HG03565 (cell line): ENCODE results near the gene DMD.
"Not testable (repeated sequence)": the region's sequence is repeated elsewhere in the genome, so short reads cannot be mapped to it uniquely, and the experiment has no call there.

Experiments used
- ATAC-seq: cut with Tn5 transposase; IDR thresholded peaks from one replicate; pipeline ENCODE4 v1.9.1; 2021; ENCODE audit warnings: mild to moderate bottlenecking, moderate library complexity; ENCODE audit not compliant: unreplicated experiment

Gene DMD

DNA sequence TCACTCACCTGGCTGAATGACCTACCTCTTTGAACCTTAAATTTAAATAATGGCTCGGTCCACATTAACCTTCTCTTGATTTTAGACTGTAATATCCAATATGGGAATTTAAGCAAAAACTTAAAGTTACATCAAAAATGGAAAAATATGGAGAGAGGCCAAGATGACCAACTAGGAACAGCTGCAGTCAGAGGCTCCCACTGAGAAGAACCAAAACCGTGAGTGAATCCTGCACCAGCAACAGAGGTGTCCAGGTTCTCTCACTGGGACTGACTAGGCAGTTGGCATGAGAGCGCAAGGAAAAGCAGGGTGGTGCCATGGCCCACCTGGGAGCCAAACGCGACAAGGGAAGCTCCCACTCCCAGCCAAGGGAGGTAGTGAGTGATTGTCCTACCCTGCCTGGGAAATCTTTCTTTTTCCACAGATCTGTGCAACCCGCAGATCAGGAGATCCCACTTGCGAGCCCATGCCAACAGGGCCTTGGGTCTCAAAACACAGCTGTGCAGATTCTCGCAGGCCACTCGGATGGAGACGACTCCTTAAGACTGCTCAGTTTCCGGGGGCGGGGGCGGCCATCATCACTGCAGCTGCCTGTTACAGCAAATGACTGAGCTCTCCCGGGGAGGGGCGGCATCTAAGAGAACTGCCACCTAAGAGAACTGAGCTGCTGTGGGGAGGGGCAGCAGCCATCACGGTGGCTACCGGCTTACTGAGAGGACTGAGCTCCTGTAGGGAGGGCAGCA, 343.4 kb downstream of the DMD start:
- no peak for ATAC-seq

DNA sequence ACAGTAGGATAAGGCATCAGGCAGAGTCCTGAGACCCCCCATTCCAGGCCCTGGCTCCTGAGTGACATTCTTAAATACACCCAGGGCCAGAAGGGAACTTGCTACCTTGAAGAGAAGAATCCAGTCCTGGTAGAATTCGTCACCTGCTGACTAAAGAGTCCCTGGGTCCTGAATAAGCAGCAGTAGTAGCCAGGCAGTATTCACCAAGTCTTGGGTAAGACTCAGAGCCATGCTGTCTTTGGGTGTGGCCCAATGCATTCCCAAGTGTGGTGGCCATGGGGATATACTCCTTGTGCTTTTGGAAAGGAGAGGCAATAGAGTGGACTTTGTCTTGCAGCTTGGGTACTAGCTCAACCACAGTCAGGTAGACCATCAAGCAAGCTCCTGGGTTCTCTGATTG, 359.1 kb downstream of the DMD start:
- ATAC-seq = no peak

DNA sequence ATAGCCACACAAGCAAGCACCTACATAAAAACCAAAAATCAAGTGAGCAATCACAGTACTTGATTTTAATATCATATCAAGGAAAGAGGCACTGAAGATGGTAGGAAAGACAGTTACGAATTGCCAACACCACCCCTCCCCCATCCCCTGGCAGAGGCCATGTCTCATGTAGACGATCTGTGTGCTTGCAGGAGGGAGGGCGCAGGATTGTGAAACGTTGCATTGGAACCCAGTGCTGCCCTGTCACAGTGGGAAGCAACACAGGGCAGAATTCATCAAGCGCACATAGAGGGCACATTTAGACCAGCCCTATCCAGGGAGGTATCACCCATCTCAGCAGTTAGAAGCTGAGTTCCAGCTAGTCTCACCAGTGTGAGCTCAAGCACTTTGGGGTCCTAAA, 359.8 kb downstream of the DMD start:
- no peak for ATAC-seq

DNA sequence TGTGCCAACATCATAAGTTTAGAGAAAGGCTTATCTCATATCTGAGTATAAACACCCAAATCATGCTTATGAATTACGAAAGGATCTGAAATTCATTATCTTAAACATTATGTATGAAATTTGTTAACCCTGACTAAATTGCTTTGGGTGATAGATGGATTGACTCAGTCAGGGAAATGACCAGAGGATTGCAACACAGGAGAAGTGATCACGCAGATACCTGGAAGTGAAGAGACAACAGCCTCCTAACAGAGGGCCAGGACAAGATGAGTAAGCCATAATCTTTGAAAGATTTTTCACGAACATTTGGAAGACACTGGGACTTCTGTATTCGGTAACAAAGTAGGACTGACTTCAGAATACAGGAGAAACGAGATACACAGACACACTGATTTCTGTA, 363.4 kb downstream of the DMD start:
- ATAC-seq = no peak

DNA sequence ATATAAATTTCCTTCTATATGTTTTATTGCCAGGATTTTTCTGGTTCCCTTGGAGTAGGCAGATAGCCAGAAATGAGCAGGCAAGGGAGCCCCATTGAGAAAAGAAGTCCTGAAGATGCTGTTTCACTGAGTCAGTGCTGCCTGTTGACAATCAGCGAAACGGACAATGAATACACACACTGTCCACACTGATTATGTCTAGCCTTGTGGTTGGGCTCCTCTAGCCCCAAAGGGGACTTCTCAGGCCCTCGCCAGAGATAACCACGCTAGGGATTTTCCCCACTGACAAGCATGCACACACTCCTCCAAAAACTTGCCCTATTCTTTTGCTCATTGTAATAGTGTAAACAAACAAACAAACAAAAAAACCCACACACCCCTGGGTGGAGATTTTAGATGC, 369.3 kb downstream of the DMD start:
- ATAC-seq = no peak

DNA sequence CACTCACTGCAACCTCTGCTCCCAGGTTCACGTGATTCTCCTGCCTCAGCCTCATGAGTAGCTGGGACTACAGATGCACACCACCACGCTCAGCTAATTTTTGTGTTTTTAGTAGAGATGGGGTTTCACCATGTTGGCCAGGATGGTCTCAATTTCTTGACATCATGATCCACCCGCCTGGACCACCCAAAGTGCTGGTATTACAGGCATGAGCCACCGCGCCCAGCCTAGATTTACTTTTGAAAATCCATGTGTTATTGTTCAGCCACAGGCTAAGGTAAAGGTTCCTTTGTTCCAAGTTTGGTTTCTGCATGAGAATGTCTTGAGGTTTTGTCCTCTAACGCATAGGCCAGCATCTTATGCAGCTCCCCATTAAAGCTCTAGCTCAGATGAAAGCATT, 371.6 kb downstream of the DMD start:
- no peak for ATAC-seq

DNA sequence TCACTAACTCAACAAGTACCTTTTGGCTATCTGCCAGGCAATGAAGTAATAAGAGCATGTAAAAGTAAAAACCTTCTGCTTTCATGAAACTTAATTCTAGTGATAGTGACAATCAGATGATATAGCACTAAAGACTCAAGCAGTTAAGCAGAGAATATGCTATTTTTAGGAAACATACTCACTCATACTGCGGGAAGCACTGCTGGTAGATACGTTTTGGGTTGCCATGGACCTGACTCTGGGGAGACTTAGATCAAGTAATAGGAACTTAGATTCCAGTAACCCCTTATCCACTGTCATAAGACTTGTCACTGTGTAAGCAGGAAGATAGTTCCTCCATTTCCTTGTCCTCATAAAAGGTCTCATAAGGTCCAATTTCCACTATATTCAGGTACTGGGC, 386.3 kb downstream of the DMD start:
- ATAC-seq = no peak

DNA sequence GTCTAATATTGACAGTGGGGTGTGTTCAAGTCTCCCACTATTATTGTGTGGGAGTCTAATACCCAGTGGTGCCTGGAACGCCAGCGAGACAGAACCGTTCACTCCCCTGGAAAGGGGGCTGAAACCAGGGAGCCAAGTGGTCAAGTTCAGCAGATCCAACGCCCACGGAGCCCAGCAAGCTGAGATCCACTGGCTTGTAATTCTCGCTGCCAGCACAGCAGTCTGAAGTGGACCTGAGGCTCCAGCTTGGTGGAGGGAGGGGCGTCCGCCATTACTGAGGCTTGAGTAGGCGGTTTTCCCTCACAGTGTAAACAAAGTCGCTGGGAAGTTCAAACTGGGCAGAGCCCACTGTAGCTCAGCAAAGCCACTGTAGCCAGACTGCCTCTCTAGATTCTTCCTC, 407.3 kb downstream of the DMD start:
- ATAC-seq = no peak

DNA sequence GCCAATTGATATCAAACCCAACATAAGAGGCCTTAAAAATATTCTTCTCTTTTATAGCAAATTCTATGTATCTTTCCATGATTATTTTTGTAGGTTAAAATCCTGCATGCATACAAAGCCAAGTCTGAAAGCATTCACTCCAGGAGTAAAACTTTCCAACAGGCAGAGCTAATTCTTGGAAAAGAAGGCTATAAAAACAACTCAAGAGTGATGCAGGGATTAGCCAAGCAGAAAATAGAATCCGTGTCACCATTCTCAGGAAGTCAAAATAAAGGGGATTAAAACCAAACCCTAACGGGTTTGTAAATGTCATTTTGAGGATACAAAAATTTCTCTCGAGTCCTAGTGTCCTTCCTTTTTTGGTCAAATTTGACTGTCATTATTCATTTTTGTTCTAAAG, 412.4 kb downstream of the DMD start:
- ATAC-seq = no peak

DNA sequence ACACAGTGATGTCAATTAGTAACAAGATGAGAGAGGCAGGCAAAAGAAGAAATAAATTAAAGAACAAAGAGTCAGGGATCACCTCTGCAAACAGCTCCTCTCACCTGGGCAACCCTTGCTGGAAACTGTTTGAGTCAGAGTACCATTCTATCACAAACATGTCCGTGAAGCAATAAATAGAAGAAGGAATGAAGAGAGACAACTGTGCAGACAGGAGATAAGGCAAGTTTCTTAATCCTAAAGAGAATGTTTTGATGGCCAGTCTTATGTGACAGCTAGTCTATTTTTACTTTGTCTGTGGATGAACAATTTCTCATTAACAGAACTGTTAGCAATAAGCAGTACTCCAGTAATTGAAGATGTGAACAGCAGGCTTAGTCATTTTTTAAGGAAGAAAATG, 422.4 kb downstream of the DMD start:
- ATAC-seq = no peak

DNA sequence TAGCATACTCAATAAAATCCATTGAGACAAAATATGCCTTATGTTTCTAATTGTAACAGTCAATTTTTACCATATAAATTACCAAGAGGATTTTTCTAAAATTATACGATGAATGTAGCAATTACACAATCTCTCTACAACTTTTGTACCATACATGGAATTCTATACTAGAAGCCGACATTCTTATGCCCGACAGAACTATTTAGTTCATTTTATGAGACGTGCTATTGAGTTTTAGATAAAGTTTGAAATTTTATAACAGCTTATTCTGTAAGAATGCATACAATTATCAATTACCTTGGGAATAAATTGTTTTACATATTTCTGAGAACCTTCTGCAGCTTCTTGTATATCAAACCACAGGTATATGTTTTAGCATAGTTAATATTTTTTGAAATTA, 431.2 kb downstream of the DMD start:
- no peak for ATAC-seq

DNA sequence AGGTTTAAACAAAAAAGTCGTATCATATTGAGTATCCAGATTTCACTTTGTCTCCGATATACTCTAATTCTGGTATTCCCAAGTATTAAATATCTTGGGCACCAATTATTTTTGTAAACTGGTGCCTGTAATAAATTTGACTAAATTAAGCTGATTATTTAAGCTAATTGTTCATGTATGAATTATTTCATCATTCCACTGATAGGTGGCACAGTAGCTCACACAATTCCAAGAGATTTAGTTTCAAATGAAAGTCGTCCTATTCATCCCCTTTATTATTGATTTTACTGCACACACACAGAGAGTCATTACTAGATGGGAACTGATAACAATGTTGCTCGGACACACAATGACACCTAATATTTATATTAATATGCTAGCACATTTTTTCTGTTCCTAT, 432.4 kb downstream of the DMD start:
- no peak for ATAC-seq

DNA sequence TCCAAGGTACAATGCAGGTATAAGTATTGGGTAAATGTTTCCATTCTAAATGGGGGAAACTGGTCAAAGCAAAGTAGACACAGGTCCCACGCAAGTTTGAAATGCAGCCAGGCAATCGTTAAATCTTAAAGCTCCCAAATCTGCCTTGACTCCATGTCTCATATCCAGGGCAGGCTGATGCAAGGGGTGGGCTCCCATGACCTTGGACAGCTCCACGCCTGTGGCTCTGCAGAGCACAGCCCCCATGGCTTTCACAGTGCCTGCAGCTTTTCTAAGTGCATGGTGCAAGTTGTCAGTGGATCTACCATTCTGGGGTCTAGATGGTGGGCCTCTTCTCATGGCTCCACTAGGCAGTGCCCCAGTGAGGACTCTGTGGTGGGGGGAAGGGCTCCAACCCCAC, 436.4 kb downstream of the DMD start:
- no peak for ATAC-seq

DNA sequence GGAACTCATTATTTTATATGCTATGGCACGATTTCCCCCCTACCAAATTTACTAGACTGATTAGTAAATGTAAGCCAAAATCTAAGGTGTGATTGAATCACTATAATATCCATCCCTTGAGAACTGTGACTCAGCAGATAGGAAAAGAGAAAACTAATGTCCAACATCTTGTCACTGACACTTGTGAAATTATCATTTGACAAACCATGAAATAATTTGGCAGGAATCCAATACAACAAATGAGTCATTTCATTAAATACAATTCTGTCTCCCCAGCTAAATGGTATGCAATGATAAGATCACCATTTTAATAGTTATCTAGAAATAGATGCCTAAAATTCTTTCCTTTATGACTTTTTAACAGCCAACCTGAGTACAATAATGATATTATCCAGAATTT, 462.3 kb downstream of the DMD start:
- ATAC-seq = no peak

DNA sequence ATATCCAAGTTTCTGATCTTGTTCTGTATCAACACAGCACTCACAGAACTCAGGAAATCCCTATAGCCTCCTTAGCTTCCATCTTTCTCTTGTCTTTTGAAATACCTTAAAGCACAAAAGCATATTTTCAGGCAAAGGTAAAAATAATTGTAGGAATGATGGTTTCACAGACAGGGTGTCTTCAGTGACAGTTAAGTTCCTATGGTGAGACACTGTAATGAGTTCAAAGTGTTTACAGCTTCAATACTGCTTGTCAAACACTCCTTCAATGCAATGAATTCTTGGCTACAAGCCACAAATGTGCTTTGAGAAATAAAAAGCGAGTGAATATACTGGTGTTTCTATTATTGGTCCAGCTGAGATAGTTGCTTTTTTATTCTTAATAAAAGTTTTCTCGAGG, 466.0 kb downstream of the DMD start:
- ATAC-seq = no peak

DNA sequence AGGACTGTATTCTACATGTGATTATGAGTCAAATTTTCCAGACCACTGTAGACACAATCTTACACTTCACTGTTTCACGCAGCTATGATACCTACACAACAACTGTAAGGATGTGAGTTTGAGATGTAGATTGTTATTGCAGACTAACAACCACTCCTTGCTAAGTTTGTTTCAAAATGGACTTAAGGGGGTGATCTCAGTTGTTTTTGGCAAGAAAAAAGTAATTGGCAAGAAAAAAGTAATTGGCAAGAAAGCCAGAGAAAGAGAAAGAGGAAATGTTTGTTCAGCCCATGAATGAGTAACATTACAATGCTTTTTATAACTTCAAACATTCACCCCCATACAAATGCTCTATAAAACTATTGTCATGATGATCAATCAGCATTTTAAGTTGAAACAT, 466.4 kb downstream of the DMD start:
- ATAC-seq = no peak

DNA sequence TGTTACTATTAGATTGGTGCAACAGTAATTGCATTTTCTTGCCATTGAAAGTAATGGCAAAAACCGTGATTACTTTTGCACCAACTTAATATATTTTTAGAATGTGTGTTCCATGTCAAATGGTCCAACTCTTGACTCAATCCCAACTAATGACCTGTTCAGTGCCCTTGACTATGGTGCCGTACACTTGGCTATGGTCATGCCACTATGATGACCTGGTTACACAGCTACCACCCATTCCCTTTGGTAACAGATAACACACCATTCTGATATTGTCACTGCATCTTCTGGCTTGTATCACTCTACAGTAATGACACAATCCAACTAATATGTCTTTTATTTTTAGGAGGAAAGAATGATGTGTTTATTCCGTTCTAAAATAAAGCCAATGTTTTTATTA, 469.4 kb downstream of the DMD start:
- no peak for ATAC-seq

DNA sequence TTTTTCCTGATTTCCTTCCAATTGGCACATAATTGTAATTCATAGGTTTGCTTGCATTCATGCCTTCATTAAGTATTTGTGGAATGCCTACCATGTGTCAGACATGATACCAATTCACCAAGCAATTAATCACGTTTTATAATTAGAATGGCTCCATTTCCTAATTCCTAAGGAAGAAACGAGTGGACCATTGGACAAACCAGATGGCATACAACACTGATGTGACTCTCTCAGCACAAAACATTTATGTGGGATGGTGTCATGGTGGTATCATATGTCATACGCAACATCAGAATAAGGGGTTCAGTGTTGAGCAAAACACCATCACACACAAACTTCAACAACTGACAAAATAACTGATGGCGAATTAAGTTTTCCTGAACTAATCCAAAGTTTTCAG, 502.8 kb downstream of the DMD start:
- no peak for ATAC-seq

DNA sequence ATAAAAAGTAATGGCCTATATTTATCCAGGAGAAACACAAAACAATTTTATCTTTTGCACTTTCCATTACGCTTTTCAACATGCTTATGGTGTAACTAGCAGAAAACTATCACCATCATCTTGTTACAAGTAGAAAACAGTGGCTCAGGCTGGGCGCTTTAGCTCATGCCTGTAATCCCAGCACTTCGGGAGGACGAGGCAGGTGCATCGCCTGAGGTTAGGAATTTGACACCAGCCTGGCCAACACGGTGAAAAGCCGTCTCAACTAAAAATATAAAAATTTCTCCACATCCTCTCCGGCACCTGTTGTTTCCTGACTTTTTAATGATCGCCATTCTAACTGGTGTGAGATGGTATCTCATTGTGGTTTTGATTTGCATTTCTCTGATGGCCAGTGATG, 506.0 kb downstream of the DMD start:
- not testable (repeated sequence) for ATAC-seq

DNA sequence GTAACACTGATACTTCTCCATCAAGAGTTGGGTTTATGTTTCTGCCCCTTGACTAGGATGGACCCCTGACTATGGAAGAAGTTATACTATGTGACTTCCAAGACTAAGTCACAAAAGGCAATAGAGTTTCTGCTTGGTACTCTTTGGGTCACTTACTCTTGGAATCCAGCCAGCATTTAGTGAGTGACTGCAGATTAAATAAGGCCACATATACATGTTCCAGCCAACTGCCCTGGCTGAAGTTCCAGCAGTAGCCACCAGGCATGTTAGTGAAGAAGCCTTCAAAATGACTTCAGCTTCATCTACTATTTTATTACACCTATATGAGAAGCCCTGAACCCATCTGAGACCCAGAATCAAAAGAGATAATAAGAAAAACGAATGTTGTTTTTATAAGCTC, 524.0 kb downstream of the DMD start:
- no peak for ATAC-seq

DNA sequence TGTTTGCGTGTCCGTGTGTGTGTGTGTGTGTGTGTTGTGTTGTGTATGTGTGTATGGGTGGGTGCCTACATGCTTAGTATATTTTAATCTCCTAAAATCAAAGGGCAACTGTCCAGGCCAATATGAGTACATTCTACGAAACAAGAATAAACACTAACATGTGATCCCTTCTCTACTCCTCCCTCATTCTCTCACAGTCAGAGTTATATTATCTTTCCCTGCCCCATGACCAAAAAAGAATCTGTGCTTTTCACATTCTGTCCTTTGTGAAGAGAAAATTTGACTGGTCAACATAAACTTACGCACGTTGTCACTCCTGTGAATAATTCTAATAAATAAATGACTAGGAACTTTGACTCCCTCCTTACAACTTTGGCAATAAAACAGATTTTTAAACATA, 532.9 kb downstream of the DMD start:
- ATAC-seq = no peak

DNA sequence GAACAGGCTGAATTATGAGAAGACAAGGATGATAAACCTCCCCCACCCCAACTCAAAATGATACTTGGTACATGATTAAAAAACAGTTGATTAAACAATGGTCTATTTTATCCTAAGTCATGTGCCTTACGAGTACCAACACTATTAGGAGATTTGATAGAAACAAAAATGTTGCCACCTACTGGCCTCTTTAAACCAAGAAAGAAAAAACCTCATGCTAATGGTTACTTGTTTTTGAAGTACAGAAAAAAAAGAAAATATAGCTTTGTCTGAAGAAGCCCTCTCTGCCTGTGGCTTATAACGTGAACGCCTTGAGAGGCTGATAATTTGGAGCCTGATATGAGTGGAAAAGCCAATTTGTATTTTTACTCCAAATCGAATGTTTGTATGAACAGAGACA, 538.2 kb downstream of the DMD start:
- ATAC-seq = no peak

DNA sequence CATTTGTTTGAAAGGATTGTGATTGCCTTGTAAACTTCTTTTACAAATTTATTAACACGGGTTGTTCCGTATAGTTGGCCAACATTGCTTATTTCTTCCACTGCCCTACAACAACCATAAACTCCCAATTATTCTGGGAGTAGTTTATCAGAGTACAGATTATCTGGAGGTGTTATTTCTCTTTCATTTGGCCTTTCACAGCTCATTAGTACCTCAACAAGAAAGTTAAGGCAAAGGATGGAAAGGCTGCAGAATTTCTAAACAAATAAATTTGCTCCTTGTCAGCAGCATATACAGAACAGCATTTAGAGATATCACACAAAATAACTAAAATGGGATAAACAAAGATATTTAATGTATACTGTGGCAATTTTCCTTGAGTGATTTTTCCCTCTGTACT, 548.8 kb downstream of the DMD start:
- no peak for ATAC-seq
